Keratinocyte (primary cell): ENCODE results near the gene CD300H. TPM values are rescaled to one million over a fixed set of nuclear protein-coding genes. Genes with fewer than 3 reads are reported as not detected.

Source experiments
- DNase-seq: peaks from one replicate; pipeline ENCODE4 v3.0.0-alpha.2; 2011; ENCODE audit warnings: low read depth, missing footprints, low spot score
- FAIRE-seq: peaks from 2 replicates; lab custom pipeline; 2011; peaks lifted over from hg19 to GRCh38; lab: Jason Lieb, UNC
- H2AFZ ChIP-seq: 2 replicates; pipeline ENCODE4 v1.6.0; 2012; ENCODE audit warnings: low read length, control low read depth, inconsistent platforms; ENCODE audit not compliant: control insufficient read depth
- H3K27ac ChIP-seq: 2 replicates; pipeline ENCODE4 v1.5.1; 2011; ENCODE audit warnings: low read length; ENCODE audit not compliant: control insufficient read depth, insufficient read depth
- H3K27me3 ChIP-seq: 3 replicates; pipeline ENCODE4 v1.6.0; 2011; ENCODE audit warnings: low read length; ENCODE audit not compliant: control insufficient read depth, insufficient read depth; ENCODE audit errors: extremely low read depth
- H3K36me3 ChIP-seq, 2 experiments: 2 replicates in 1 of 2; 3 replicates in 1 of 2; pipeline ENCODE4 v1.5.1; 2011; ENCODE audit warnings: low read length in 2 of 2, mild to moderate bottlenecking in 1 of 2; ENCODE audit not compliant: control insufficient read depth in 2 of 2, insufficient read depth in 2 of 2; ENCODE audit errors: extremely low read depth in 1 of 2
- H3K4me1 ChIP-seq: 3 replicates; pipeline ENCODE4 v1.5.1; 2011; ENCODE audit warnings: low read length; ENCODE audit not compliant: control insufficient read depth, insufficient read depth; ENCODE audit errors: extremely low read depth
- H3K4me2 ChIP-seq: 3 replicates; pipeline ENCODE4 v1.6.0; 2011; ENCODE audit warnings: low read depth, low read length; ENCODE audit not compliant: control insufficient read depth, insufficient read depth; ENCODE audit errors: extremely low read depth
- H3K4me3 ChIP-seq, 3 experiments: fragments of 200-600 bp in 1 of 3; sonication (generic) in 1 of 3; 2 replicates in 2 of 3; 3 replicates in 1 of 3; pipeline ENCODE4 v1.5.1; 2011 to 2016; ENCODE audit warnings: low read length in 3 of 3, mild to moderate bottlenecking in 3 of 3, control low read depth in 2 of 3, inconsistent platforms in 1 of 3, low read depth in 1 of 3, mixed read lengths in 1 of 3, mixed run types in 1 of 3, moderate library complexity in 1 of 3; ENCODE audit not compliant: control insufficient read depth in 2 of 3, insufficient read depth in 2 of 3; ENCODE audit errors: extremely low read depth in 1 of 3
- H3K79me2 ChIP-seq: 2 replicates; pipeline ENCODE4 v1.6.0; 2012; ENCODE audit warnings: low read length; ENCODE audit not compliant: control insufficient read depth, insufficient read depth
- H3K9ac ChIP-seq: 3 replicates; pipeline ENCODE4 v1.6.0; 2011; ENCODE audit warnings: low read length; ENCODE audit not compliant: control insufficient read depth, insufficient read depth; ENCODE audit errors: extremely low read depth
- H3K9me1 ChIP-seq: 3 replicates; pipeline ENCODE4 v1.6.0; 2011; ENCODE audit warnings: low read length; ENCODE audit not compliant: control insufficient read depth, insufficient read depth; ENCODE audit errors: extremely low read depth
- H3K9me3 ChIP-seq: 2 replicates; pipeline ENCODE4 v1.5.1; 2012; ENCODE audit warnings: low read depth, low read length; ENCODE audit not compliant: control insufficient read depth
- H4K20me1 ChIP-seq: 3 replicates; pipeline ENCODE4 v1.6.0; 2011; ENCODE audit warnings: low read length; ENCODE audit not compliant: control insufficient read depth, insufficient read depth; ENCODE audit errors: extremely low read depth
- CTCF ChIP-seq, 3 experiments: IDR thresholded peaks in 1 of 3; conservative IDR thresholded peaks in 1 of 3; optimal IDR thresholded peaks in 1 of 3; 2 replicates in 2 of 3; 3 replicates in 1 of 3; pipeline versions ENCODE3 to v1.5.1; 2011; ENCODE audit warnings: low read length in 3 of 3, mild to moderate bottlenecking in 3 of 3, moderate library complexity in 2 of 3, control low read depth in 1 of 3, inconsistent platforms in 1 of 3; ENCODE audit not compliant: insufficient read depth in 2 of 3; ENCODE audit errors: extremely low read depth in 1 of 3
- EZH2 ChIP-seq: IDR thresholded peaks from one replicate; pipeline ENCODE4 v1.6.1; 2012; ENCODE audit warnings: inconsistent platforms, mild to moderate bottlenecking, low read length, moderate library complexity
- dilution Hi-C: fragments of 300-500 bp; cut with MboI; formaldehyde crosslinking; loops from one replicate; pipeline ENCODE4 v1.7.0; 2020; ENCODE audit warnings: low sequenced_read_pairs; ENCODE audit not compliant: extremely low pct_ligation_motif_present
- polyA plus RNA-seq, 5 experiments: library from polyadenylated mRNA; depleted of rRNA in 3 of 5; stranded (reverse) in 3 of 5; stranded (forward) in 1 of 5; unstranded in 1 of 5; fragments of >200 nt; gene quantifications; 1 replicate in 1 of 5; 2 replicates in 3 of 5; 3 replicates in 1 of 5; pipeline versions ENCODE4 v1.2.1 to v1.2.3, GENCODE V29; 2011 to 2012; ENCODE audit warnings: missing spikeins in 2 of 5, low read depth in 1 of 5, low replicate concordance in 1 of 5

Gene CD300H
- polyA plus RNA-seq, 1 donor (not counting 4 experiments of a cell fraction or from before 2014, with no cell fraction given) = not detected

GRCh38 chr17:74592087-74592990 is 25.0 kb upstream of the CD300H start, which contains the start of gene CD300LD:
TSS of gene CD300LD (minus strand) at chr17:74592283. CDS start at chr17:74592202, 81 bp downstream.
- H3K4me2 ChIP-seq = no peak within 1 kb of the TSS
- H3K4me3 ChIP-seq = no peak within 1 kb of the TSS
- H3K9me3 ChIP-seq = no peaks in the 10 kb centered on the region
- no peak for DNase-seq
- H3K27ac ChIP-seq = no peak within 1 kb of the TSS
- no peak for FAIRE-seq
- H4K20me1 ChIP-seq = no peaks in the 10 kb centered on the region
- no peaks in the 10 kb centered on the region for H3K9me1 ChIP-seq
- no peaks in the 10 kb centered on the region for H3K27me3 ChIP-seq
- TF ChIP-seq EZH2 (no peak), CTCF (optimal IDR thresholded peaks at IDR 0.05 in 1 of 3, IDR thresholded peaks at IDR 0.05 in 1 of 3, conservative IDR thresholded peaks at IDR 0.05 in 1 of 3; ENCODE audit: extremely low read depth in 1 of 3, insufficient read depth in 2 of 3, low read length in 3 of 3) (no peak)
- no peaks in the 10 kb centered on the region for H3K79me2 ChIP-seq
- no peaks in the 10 kb centered on the region for H3K36me3 ChIP-seq
- dilution Hi-C loops = no loop called here
- H2AFZ ChIP-seq = no peak within 1 kb of the TSS
- no peak within 1 kb of the TSS for H3K9ac ChIP-seq
- no peaks in the 10 kb centered on the region for H3K4me1 ChIP-seq

GRCh38 chr17:74591503-74591902 is 24.2 kb upstream of the CD300H start:
- Histone ChIP-seq H3K79me2 (no peaks in the 10 kb centered on the region), H3K4me1 (no peaks in the 10 kb centered on the region), H2AFZ (no peak overlapping the region), H3K4me3 (no peak overlapping the region), H3K27ac (no peak overlapping the region), H3K9me3 (no peaks in the 10 kb centered on the region), H4K20me1 (no peaks in the 10 kb centered on the region), H3K27me3 (peaks cover 1% of the 10 kb centered on the region), H3K9ac (no peak overlapping the region), H3K36me3 (no peaks in the 10 kb centered on the region), H3K4me2 (no peak overlapping the region), H3K9me1 (no peaks in the 10 kb centered on the region)
- dilution Hi-C loops = no loop called here
- DNase-seq (no peak), FAIRE-seq (no peak)
- TF ChIP-seq EZH2 = no peak
- no peak for TF ChIP-seq CTCF (optimal IDR thresholded peaks at IDR 0.05 in 1 of 3, IDR thresholded peaks at IDR 0.05 in 1 of 3, conservative IDR thresholded peaks at IDR 0.05 in 1 of 3; ENCODE audit: extremely low read depth in 1 of 3, insufficient read depth in 2 of 3, low read length in 3 of 3)
